ENCODE measurements around the gene LMTK2.

DNA sequence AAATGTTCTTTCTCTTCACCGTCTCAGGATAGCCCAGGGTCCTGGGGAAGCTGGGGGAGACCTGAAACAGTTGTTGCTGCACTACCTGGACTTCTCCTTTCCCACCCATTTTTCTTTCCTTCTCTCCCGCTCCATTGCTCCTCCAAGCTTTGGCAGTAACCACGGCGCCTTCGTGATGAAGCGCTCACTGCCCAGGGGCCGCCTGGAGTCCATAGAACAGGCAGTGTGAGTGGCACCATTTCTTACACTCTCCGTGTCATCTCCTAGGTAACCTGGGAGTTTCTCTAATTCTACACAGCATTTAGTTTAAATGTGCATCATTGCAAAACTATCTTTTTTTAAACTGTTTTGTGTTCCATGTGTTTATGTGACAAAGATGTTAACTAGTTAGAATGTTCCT lies 64.3 kb downstream of the LMTK2 start:
- TF ChIP-seq, protein P1, sequence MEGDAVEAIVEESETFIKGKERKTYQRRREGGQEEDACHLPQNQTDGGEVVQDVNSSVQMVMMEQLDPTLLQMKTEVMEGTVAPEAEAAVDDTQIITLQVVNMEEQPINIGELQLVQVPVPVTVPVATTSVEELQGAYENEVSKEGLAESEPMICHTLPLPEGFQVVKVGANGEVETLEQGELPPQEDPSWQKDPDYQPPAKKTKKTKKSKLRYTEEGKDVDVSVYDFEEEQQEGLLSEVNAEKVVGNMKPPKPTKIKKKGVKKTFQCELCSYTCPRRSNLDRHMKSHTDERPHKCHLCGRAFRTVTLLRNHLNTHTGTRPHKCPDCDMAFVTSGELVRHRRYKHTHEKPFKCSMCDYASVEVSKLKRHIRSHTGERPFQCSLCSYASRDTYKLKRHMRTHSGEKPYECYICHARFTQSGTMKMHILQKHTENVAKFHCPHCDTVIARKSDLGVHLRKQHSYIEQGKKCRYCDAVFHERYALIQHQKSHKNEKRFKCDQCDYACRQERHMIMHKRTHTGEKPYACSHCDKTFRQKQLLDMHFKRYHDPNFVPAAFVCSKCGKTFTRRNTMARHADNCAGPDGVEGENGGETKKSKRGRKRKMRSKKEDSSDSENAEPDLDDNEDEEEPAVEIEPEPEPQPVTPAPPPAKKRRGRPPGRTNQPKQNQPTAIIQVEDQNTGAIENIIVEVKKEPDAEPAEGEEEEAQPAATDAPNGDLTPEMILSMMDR (IDR thresholded peaks at IDR 0.05 in 8 of 11, conservative IDR thresholded peaks at IDR 0.05 in 3 of 11): no peak
- TF ChIP-seq POLR2A (IDR thresholded peaks at IDR 0.05): no peak
